ENCODE data around the gene ZDHHC14.

GRCh38 chr6:157690441-157691210 lies 309.6 kb downstream of the ZDHHC14 start:
- TF ChIP-seq CTCF (IDR thresholded peaks at IDR 0.05) (no peak), POLR2AphosphoS5 (IDR thresholded peaks at IDR 0.05) (no peak), POLR2A (IDR thresholded peaks at IDR 0.05; ENCODE audit: low read depth) (no peak), EP300 (IDR thresholded peaks at IDR 0.05) (no peak)
